DND-41 (cell line): ENCODE measurements around the gene KIRREL2.
"Not testable (repeated sequence)": the region's sequence is repeated elsewhere in the genome, so short reads cannot be mapped to it uniquely, and the experiment has no call there.

Source experiments
- ATAC-seq: fragments of 200-7000 bp; cut with Tn5 transposase; 3 replicates; pipeline ENCODE4 v1.9.1; 2021; ENCODE audit warnings: low read depth; ENCODE audit not compliant: insufficient read depth
- DNase-seq: peaks from one replicate; pipeline ENCODE4 v3.0.0-alpha.2; 2020
- H2AFZ ChIP-seq: 2 replicates; pipeline ENCODE4 v1.6.0; 2012; ENCODE audit warnings: low read depth, low read length
- H3K27ac ChIP-seq: 2 replicates; pipeline ENCODE4 v1.5.1; 2012; ENCODE audit warnings: low read length, inconsistent platforms
- H3K27me3 ChIP-seq: fragments of 200-600 bp; sonication (generic); 2 replicates; pipeline ENCODE4 v1.6.0; 2012; ENCODE audit warnings: low read length, mild to moderate bottlenecking, inconsistent platforms; ENCODE audit not compliant: insufficient read depth, poor library complexity
- H3K36me3 ChIP-seq: 2 replicates; pipeline ENCODE4 v1.5.1; 2012; ENCODE audit warnings: low read length, inconsistent platforms; ENCODE audit not compliant: insufficient read depth
- H3K4me1 ChIP-seq: 2 replicates; pipeline ENCODE4 v1.5.1; 2012; ENCODE audit warnings: mild to moderate bottlenecking, low read length; ENCODE audit not compliant: insufficient read depth
- H3K4me2 ChIP-seq: 2 replicates; pipeline ENCODE4 v1.6.0; 2012; ENCODE audit warnings: mild to moderate bottlenecking, moderate library complexity, low read length, inconsistent platforms; ENCODE audit not compliant: insufficient read depth
- H3K4me3 ChIP-seq, 2 experiments: fragments of 200-600 bp in 1 of 2; shearing (Covaris generic) in 1 of 2; 2 replicates each; pipeline ENCODE4 v1.5.1; 2012 to 2016; ENCODE audit warnings: inconsistent platforms in 2 of 2, low read length in 2 of 2, mild to moderate bottlenecking in 2 of 2, low read depth in 1 of 2, moderate library complexity in 1 of 2
- H3K79me2 ChIP-seq: 2 replicates; pipeline ENCODE4 v1.6.0; 2012; ENCODE audit warnings: low read length, inconsistent platforms; ENCODE audit not compliant: insufficient read depth
- H3K9ac ChIP-seq: 2 replicates; pipeline ENCODE4 v1.6.0; 2012; ENCODE audit warnings: low read depth, mild to moderate bottlenecking, inconsistent platforms, low read length, moderate library complexity
- H3K9me3 ChIP-seq: 2 replicates; pipeline ENCODE4 v1.5.1; 2012; ENCODE audit warnings: low read length, moderate library complexity, mild to moderate bottlenecking, inconsistent platforms; ENCODE audit not compliant: insufficient read depth, severe bottlenecking
- H4K20me1 ChIP-seq: 2 replicates; pipeline ENCODE4 v1.6.0; 2012; ENCODE audit warnings: low read length; ENCODE audit not compliant: insufficient read depth
- EZH2 ChIP-seq: IDR thresholded peaks from 3 replicates; pipeline ENCODE4 v1.6.1; 2012; ENCODE audit warnings: borderline replicate concordance, low read depth, mild to moderate bottlenecking, moderate library complexity, low read length, inconsistent platforms; ENCODE audit not compliant: severe bottlenecking
- TF ChIP-seq, protein P1 (sequence below): IDR thresholded peaks from 2 replicates; pipeline ENCODE4 v1.5.1; 2012; ENCODE audit warnings: borderline replicate concordance, low read length, moderate library complexity, mild to moderate bottlenecking; ENCODE audit not compliant: poor library complexity, severe bottlenecking; ENCODE audit errors: extremely low read depth

KIRREL2 gene

DNA sequence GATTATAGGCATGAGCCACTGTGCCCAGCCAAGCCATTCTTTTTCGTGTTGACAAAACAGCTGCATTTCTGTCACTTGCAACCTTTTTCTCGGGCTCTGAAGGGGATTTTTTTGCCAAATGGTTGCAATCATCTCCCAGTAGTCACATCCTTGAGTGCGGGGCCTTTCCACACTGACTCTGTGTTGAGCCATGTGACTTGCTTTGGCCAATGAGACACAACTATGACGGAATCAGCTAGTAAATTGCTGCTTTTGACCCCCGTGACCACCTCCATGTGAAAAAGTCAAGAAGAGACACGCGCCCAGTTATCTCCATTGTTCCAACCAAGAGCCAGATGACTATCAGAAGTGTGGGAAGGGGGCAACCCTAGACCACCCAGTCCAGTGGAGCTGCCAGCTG, 22.7 kb upstream of the KIRREL2 start:
- H4K20me1 ChIP-seq: peaks cover 6% of the 10 kb centered on the region; the same call in 1 of the 2 replicates
- no peaks in the 10 kb centered on the region for H3K9me3 ChIP-seq
- no peaks in the 10 kb centered on the region for H3K79me2 ChIP-seq
- no peak overlapping the region for H3K4me3 ChIP-seq
- DNase-seq: no peak
- ATAC-seq: no peak
- no peak overlapping the region for H2AFZ ChIP-seq
- no peak overlapping the region for H3K4me2 ChIP-seq
- no peak overlapping the region for H3K27ac ChIP-seq
- H3K9ac ChIP-seq: no peak overlapping the region
- no peaks in the 10 kb centered on the region for H3K36me3 ChIP-seq
- H3K4me1 ChIP-seq: no peaks in the 10 kb centered on the region
- TF ChIP-seq EZH2: no peak
- TF ChIP-seq, protein P1, sequence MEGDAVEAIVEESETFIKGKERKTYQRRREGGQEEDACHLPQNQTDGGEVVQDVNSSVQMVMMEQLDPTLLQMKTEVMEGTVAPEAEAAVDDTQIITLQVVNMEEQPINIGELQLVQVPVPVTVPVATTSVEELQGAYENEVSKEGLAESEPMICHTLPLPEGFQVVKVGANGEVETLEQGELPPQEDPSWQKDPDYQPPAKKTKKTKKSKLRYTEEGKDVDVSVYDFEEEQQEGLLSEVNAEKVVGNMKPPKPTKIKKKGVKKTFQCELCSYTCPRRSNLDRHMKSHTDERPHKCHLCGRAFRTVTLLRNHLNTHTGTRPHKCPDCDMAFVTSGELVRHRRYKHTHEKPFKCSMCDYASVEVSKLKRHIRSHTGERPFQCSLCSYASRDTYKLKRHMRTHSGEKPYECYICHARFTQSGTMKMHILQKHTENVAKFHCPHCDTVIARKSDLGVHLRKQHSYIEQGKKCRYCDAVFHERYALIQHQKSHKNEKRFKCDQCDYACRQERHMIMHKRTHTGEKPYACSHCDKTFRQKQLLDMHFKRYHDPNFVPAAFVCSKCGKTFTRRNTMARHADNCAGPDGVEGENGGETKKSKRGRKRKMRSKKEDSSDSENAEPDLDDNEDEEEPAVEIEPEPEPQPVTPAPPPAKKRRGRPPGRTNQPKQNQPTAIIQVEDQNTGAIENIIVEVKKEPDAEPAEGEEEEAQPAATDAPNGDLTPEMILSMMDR: no peak
- no peaks in the 10 kb centered on the region for H3K27me3 ChIP-seq

DNA sequence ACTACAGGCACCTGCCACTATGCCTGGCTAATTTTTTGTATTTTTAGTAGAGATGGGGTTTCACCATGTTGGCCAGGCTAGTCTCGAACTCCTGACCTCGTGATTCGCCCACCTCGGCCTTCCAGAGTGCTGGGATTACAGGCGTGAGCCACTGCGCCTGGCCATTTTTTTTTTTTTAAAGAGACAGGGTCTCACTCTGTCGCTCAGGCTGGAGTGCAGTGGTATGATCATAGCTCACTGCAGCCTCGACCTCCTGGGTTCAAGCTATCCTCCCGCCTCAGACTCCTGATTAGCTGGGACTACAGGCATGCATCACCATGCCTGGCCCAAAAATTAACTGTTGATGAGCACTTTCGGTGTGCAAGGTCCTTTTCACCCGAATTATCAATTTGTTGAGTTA, 20.6 kb upstream of the KIRREL2 start:
- not testable (repeated sequence) for H3K79me2 ChIP-seq, H4K20me1 ChIP-seq, ATAC-seq, H3K27me3 ChIP-seq, H3K4me1 ChIP-seq, DNase-seq, H3K36me3 ChIP-seq, H2AFZ ChIP-seq, H3K9ac ChIP-seq, H3K9me3 ChIP-seq, H3K4me2 ChIP-seq, H3K27ac ChIP-seq, H3K4me3 ChIP-seq

DNA sequence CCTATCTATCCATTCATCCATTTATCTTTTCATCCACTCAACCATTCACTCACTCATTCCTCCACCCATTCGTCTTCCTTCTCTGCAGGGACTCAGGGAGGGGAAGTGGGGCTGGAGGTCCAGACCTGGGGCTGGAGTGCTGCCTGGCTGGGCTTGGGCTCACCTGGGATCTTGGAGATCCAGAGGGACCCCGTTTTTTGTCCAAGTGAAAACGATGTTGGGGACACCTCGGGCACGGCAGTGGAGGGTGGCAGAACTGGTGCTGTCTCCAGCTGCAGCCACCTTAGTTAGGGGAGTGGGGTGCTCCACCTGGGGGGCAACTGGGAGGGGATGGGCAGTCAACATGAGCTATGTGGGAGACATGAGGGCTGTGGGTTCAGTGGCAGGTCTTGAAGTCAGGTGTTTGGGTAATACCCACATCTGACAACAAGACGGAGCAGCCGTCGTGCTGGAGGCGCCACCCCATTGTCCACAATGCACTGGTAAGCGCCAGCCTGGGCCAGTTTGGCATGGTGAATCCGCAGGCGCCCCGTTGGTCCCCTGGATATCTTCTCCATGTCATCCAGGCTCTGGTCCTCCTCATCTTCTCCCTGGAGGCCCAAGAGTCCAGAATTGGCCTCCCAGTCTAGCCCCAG, 14.6 kb upstream of the KIRREL2 start:
- H3K4me1 ChIP-seq: no peaks in the 10 kb centered on the region

DNA sequence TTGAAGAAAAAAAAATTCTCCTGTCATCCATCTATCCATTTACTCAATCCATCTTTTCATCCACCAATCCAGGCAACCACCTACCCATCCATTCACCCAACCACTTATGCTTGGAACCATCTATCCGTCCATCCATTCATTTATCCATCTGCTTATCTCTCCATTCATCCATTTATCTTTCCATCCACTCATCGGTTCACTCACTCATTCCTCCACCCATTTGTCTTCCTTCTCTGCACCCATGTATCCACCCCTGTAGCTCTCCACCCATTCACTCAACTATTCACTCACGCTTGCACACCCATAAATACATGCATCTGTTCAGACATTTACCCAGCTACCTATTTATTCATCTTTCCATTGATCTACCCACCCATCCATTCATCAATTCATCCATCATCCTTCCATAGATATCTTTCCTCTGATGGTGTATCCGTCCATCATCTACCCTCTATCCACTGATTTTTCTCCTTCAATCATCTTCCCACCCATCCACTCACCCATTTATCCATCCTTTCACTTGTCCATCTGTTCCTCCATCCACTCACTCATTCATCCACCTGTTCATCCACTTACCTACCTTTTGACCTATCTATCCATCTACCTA, 13.9 kb upstream of the KIRREL2 start:
- H3K27me3 ChIP-seq: no peaks in the 10 kb centered on the region
- no peaks in the 10 kb centered on the region for H3K36me3 ChIP-seq
- no peak overlapping the region for H3K27ac ChIP-seq
- TF ChIP-seq EZH2: no peak
- TF ChIP-seq, protein P1: no peak
- ATAC-seq (no peak), DNase-seq (no peak)
- H3K79me2 ChIP-seq: no peaks in the 10 kb centered on the region
- no peak overlapping the region for H2AFZ ChIP-seq
- H3K4me1 ChIP-seq: no peaks in the 10 kb centered on the region
- no peaks in the 10 kb centered on the region for H4K20me1 ChIP-seq
- H3K4me2 ChIP-seq: no peak overlapping the region
- no peak overlapping the region for H3K4me3 ChIP-seq
- H3K9me3 ChIP-seq: no peaks in the 10 kb centered on the region
- no peak overlapping the region for H3K9ac ChIP-seq

More for the DNA sequence above, 14.6 kb upstream of the KIRREL2 start:
- Histone ChIP-seq H3K27me3 (no peaks in the 10 kb centered on the region), H3K36me3 (no peaks in the 10 kb centered on the region), H3K79me2 (no peaks in the 10 kb centered on the region), H3K4me2 (no peak overlapping the region), H3K4me3 (no peak overlapping the region), H3K27ac (no peak overlapping the region), H4K20me1 (no peaks in the 10 kb centered on the region), H3K9ac (no peak overlapping the region), H2AFZ (no peak overlapping the region), H3K9me3 (no peaks in the 10 kb centered on the region)
- DNase-seq: no peak
- no peak for ATAC-seq
- TF ChIP-seq, protein P1: no peak
- TF ChIP-seq EZH2: no peak
